Hepatocyte (in vitro differentiated cells): ENCODE results near the gene NKD1. TPM values are rescaled to one million over a fixed set of nuclear protein-coding genes. Genes with fewer than 3 reads are reported as not detected.

Source experiments
- DNase-seq: peaks from one replicate; pipeline ENCODE4 v3.0.0-alpha.2; 2016; ENCODE audit warnings: low spot score
- H2AFZ ChIP-seq: fragments of 200-600 bp; sonication (generic); 2 replicates; pipeline ENCODE4 v1.6.0; 2016; ENCODE audit warnings: antibody characterized with exemption, mild to moderate bottlenecking
- H3K27ac ChIP-seq: fragments of 200-600 bp; sonication (generic); 2 replicates; pipeline ENCODE4 v1.5.1; 2016; ENCODE audit warnings: mild to moderate bottlenecking
- H3K27me3 ChIP-seq: fragments of 200-600 bp; sonication (generic); 2 replicates; pipeline ENCODE4 v1.6.1; 2016
- H3K36me3 ChIP-seq: fragments of 200-600 bp; sonication (generic); replicated peaks from 2 replicates; pipeline ENCODE4 v1.5.1; 2016; ENCODE audit warnings: low read depth; ENCODE audit not compliant: insufficient read depth
- H3K4me1 ChIP-seq: fragments of 200-600 bp; sonication (generic); 2 replicates; pipeline ENCODE4 v1.5.1; 2016; ENCODE audit warnings: mild to moderate bottlenecking, moderate library complexity; ENCODE audit not compliant: insufficient read depth
- H3K4me2 ChIP-seq: fragments of 200-600 bp; sonication (generic); 2 replicates; pipeline ENCODE4 v1.6.0; 2016
- H3K4me3 ChIP-seq: fragments of 200-600 bp; sonication (generic); 2 replicates; pipeline ENCODE4 v1.5.1; 2016; ENCODE audit warnings: mild to moderate bottlenecking
- H3K79me2 ChIP-seq: fragments of 200-600 bp; sonication (generic); 2 replicates; pipeline ENCODE4 v1.6.0; 2017; ENCODE audit warnings: mild to moderate bottlenecking
- H3K9me2 ChIP-seq: fragments of 200-600 bp; sonication (generic); replicated peaks from 2 replicates; pipeline ENCODE4 v1.6.0; 2017; ENCODE audit warnings: mild to moderate bottlenecking; ENCODE audit not compliant: insufficient read depth
- H3K9me3 ChIP-seq: fragments of 200-600 bp; sonication (generic); 2 replicates; pipeline ENCODE4 v1.5.1; 2016; ENCODE audit warnings: low read depth, mild to moderate bottlenecking
- H4K20me1 ChIP-seq: fragments of 200-600 bp; sonication (generic); 2 replicates; pipeline ENCODE4 v1.6.0; 2016; ENCODE audit warnings: mild to moderate bottlenecking; ENCODE audit not compliant: insufficient read depth, poor library complexity, severe bottlenecking
- CTCF ChIP-seq: fragments of 200-600 bp; sonication (generic); IDR thresholded peaks from 2 replicates; pipeline ENCODE4 v1.5.1; 2016; ENCODE audit warnings: antibody characterized with exemption, mild to moderate bottlenecking; ENCODE audit not compliant: poor library complexity
- EZH2 ChIP-seq: fragments of 200-600 bp; sonication (generic); IDR thresholded peaks from 2 replicates; pipeline ENCODE4 v1.6.1; 2016; ENCODE audit warnings: antibody characterized with exemption, mild to moderate bottlenecking, borderline replicate concordance
- EZH2phosphoT487 ChIP-seq: fragments of 200-600 bp; sonication (generic); IDR thresholded peaks from one replicate; pipeline ENCODE4 v1.6.1; 2018; ENCODE audit warnings: antibody characterized with exemption, mild to moderate bottlenecking, low read depth, moderate library complexity; ENCODE audit not compliant: unreplicated experiment, severe bottlenecking
- WGBS: methylation state at CpG from one replicate; pipeline ENCODE4 v1.1.6; 2016; ENCODE audit warnings: low lambda C conversion rate; ENCODE audit errors: missing lambda C conversion rate; 5-methylcytosine and 5-hydroxymethylcytosine counted together
- polyA plus RNA-seq: library from polyadenylated mRNA; unstranded; fragments of >200 nt; fragmentation: Nextera tagmentation; extraction: Ambion mirVana; gene quantifications from 2 replicates; pipeline ENCODE4 v1.2.1, GENCODE V29; 2016
- total RNA-seq: library from RNA; depleted of rRNA; stranded (reverse); fragments of >200 nt; gene quantifications from 2 replicates; pipeline ENCODE4 v1.2.3, GENCODE V29; 2014

NKD1 gene
- total and polyA plus RNA-seq, 2 experiments from 2014 or later = 5.9 to 26.3 TPM

- H3K9me3 ChIP-seq = no peaks in the 10 kb centered on the region
- H3K27ac ChIP-seq = no peak overlapping the region
- no peaks in the 10 kb centered on the region for H3K27me3 ChIP-seq
- no peak overlapping the region for H3K4me3 ChIP-seq
- no peaks in the 10 kb centered on the region for H3K4me1 ChIP-seq
- H2AFZ ChIP-seq = no peak overlapping the region
- DNase-seq = no peak
- no peak for TF ChIP-seq EZH2phosphoT487
- TF ChIP-seq EZH2 = no peak
- no peak for TF ChIP-seq CTCF
- H3K36me3 ChIP-seq = no peaks in the 10 kb centered on the region
- H3K9me2 ChIP-seq = no peaks in the 10 kb centered on the region
- WGBS = 94% methylated on average over 3 of the region's 3 CpGs
- no peaks in the 10 kb centered on the region for H4K20me1 ChIP-seq
- no peak overlapping the region for H3K4me2 ChIP-seq
- no peaks in the 10 kb centered on the region for H3K79me2 ChIP-seq
Measured at GRCh38 chr16:50540711-50541007, 7.5 kb upstream of the NKD1 start.

DNA sequence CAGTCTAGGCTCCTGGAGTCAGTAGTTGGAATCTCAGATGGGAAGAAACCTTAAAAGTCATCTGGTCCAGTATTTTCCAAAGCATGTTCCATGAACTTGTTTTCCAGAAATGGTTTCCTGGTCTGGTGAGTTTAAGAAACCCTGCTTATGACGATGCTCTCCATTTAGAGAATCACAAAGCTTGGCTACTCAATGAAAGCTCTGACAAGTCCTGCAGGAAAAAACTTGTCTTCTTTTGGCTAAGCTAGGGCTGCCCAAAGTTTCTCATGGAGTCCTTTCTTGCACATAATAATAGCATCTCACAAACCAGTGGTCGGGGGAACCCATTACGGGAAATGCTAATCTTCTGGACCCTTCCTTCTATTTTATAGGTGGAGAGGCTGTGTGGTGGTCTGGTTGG lies 5.5 kb upstream of the NKD1 start:
- WGBS = 90% methylated on average over 3 of the region's 3 CpGs
- no peak for TF ChIP-seq CTCF
- no peak for TF ChIP-seq EZH2
- TF ChIP-seq EZH2phosphoT487 = no peak

GRCh38 chr16:50546125-50546524 lies 2.1 kb upstream of the NKD1 start:
- WGBS = 93% methylated on average over 2 of the region's 2 CpGs

More for the DNA sequence above, 5.5 kb upstream of the NKD1 start:
- H3K4me1 ChIP-seq = no peaks in the 10 kb centered on the region
- no peaks in the 10 kb centered on the region for H4K20me1 ChIP-seq
- no peaks in the 10 kb centered on the region for H3K9me3 ChIP-seq
- no peak overlapping the region for H3K27ac ChIP-seq
- H3K4me3 ChIP-seq = no peak overlapping the region
- H3K9me2 ChIP-seq = no peaks in the 10 kb centered on the region
- no peak overlapping the region for H2AFZ ChIP-seq
- H3K36me3 ChIP-seq = no peaks in the 10 kb centered on the region
- DNase-seq = no peak
- H3K27me3 ChIP-seq = no peaks in the 10 kb centered on the region
- no peak overlapping the region for H3K4me2 ChIP-seq
- H3K79me2 ChIP-seq = no peaks in the 10 kb centered on the region

More at GRCh38 chr16:50546125-50546524, 2.1 kb upstream of the NKD1 start:
- no peak overlapping the region for H3K27ac ChIP-seq
- no peaks in the 10 kb centered on the region for H4K20me1 ChIP-seq
- no peak for DNase-seq
- no peaks in the 10 kb centered on the region for H3K9me3 ChIP-seq
- H3K36me3 ChIP-seq = no peaks in the 10 kb centered on the region
- no peaks in the 10 kb centered on the region for H3K9me2 ChIP-seq
- no peak overlapping the region for H2AFZ ChIP-seq
- no peak overlapping the region for H3K4me2 ChIP-seq
- no peak for TF ChIP-seq EZH2
- TF ChIP-seq EZH2phosphoT487 = no peak
- TF ChIP-seq CTCF = no peak
- peaks cover 7% of the 10 kb centered on the region for H3K27me3 ChIP-seq
- H3K79me2 ChIP-seq = peaks cover 10% of the 10 kb centered on the region
- no peak overlapping the region for H3K4me3 ChIP-seq
- H3K4me1 ChIP-seq = peaks cover 5% of the 10 kb centered on the region
